Muscle of leg (tissue), 11 donors: ENCODE measurements around the gene KCNN4. TPM values are rescaled to one million over a fixed set of nuclear protein-coding genes. Genes with fewer than 3 reads are reported as not detected.

Experiments
- DNase-seq: peaks from one replicate; pipeline ENCODE4 v3.0.0; 2013
- H3K27ac ChIP-seq: one replicate; pipeline ENCODE4 v1.5.1; 2013; ENCODE audit warnings: mild to moderate bottlenecking, low read length, control low read depth
- H3K27me3 ChIP-seq: one replicate; pipeline ENCODE4 v1.6.1; 2013; ENCODE audit warnings: low read length; ENCODE audit not compliant: control insufficient read depth, insufficient read depth
- H3K36me3 ChIP-seq: one replicate; pipeline ENCODE4 v1.6.1; 2013; ENCODE audit warnings: low read length; ENCODE audit not compliant: control insufficient read depth, insufficient read depth
- H3K4me1 ChIP-seq: one replicate; pipeline ENCODE4 v1.6.1; 2013; ENCODE audit warnings: low read length; ENCODE audit not compliant: control insufficient read depth, insufficient read depth
- H3K4me3 ChIP-seq: one replicate; pipeline ENCODE4 v1.5.1; 2013; ENCODE audit warnings: low read length, control low read depth
- H3K9me3 ChIP-seq: replicated peaks from 2 replicates; pipeline ENCODE4 v1.6.1; 2013; ENCODE audit warnings: low read depth, low read length; ENCODE audit not compliant: control insufficient read depth
- WGBS: methylation state at CpG from one replicate; pipeline ENCODE4 v1.1.5; 2013; ENCODE audit warnings: missing lambda C conversion rate; ENCODE audit not compliant: insufficient coverage; 5-methylcytosine and 5-hydroxymethylcytosine counted together
- polyA plus RNA-seq, 8 donors: library from polyadenylated mRNA; unstranded; fragments of 120-200 nt; gene quantifications; one replicate each; pipeline versions ENCODE4 v1.2.1 to v1.2.3, GENCODE V29; 2013; ENCODE audit warnings: inconsistent platforms in 1 of 8, low replicate concordance in 1 of 8; ENCODE audit not compliant: insufficient read length in 8 of 8, insufficient read depth in 1 of 8
- total RNA-seq: library from RNA; stranded (reverse); fragments of 120-200 nt; gene quantifications from one replicate; pipeline ENCODE4 v1.2.4, GENCODE V29; 2013

The KCNN4 gene
- total and polyA plus RNA-seq, 9 donors, result 0.23 to 1.2 (median 0.69) TPM

DNA sequence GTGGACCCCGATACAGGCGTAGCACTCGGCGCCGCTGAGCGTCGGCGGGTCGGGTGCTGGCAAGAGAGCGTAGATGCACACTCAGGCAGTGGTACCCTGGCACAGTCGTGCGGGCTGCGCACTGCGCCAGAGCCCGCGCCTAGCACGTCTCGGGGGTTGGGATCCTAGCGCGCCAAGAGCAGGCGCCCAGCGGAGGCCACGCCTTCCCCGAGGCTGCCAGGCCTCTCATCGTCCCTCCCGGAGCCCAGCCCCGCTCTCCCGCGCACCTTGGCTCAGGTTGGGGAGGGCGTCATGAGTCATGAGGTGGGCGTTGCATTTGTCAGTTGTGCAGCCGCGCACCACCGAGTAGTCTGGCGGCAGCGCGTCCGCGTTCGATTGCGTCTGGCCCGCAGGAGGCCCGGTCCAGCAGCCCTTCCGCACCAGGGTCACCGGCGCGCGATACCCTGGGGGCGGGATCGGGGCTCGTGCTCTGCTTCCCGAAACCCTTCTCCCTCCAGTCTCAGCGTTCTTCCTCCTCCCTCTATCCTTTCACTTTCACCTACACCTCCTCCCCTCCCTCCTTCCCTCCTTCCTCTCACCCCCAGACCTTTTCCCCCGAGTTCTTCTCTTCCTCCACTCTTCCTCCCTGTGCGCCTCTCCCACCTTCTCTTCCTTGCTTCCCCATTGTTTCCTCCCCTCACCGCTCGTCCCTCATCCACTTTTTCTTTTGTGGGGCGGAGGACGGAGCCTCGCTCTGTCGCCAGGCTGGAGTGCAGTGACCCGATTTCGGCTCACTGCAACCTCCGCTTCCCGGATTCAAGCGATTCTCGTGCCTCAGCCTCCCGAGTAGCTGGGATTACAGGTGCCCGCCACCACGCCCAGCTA lies 18.0 kb upstream of the KCNN4 start:
- 5% methylated on average over 57 of the region's 70 CpGs for WGBS
- peaks cover 15% of the 10 kb centered on the region for H3K27me3 ChIP-seq
- peaks cover 7% of the 10 kb centered on the region for H3K4me1 ChIP-seq
- H3K36me3 ChIP-seq, result no peaks in the 10 kb centered on the region
- DNase-seq, result no peak
- H3K9me3 ChIP-seq, result no peaks in the 10 kb centered on the region
- H3K27ac ChIP-seq, result no peak overlapping the region
- peak overlapping the region; percentile 32 for H3K4me3 ChIP-seq

DNA sequence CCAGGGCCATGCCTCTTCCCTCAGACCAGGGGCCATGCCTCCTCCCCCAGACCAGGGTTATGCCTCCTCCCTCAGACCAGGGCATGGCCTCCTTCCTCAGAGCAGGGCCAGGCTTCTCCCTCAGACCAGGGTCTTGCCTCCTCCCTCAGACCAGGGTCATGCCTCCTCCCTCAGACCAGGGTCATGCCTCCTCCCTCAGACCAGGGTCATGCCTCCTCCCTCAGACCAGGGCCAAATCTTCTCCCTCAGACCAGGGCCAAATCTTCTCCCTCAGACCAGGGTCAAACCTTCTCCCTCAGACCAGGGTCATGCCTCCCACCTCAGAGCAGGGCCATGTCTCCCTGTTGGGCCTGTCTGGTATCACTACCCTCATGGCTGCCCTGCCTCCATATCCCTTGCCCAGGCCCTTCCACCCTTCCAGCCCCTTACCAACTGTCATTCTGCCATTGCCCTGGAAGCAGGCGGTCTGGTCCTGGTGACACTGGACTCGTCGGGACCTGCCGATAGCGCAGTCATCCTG lies 17.3 kb upstream of the KCNN4 start:
- 34% methylated on average over 5 of the region's 5 CpGs for WGBS
- Histone ChIP-seq H3K4me3 (peak overlapping the region; percentile 32), H3K27me3 (peaks cover 18% of the 10 kb centered on the region), H3K4me1 (peaks cover 7% of the 10 kb centered on the region), H3K27ac (no peak overlapping the region), H3K36me3 (no peaks in the 10 kb centered on the region), H3K9me3 (no peaks in the 10 kb centered on the region)
- DNase-seq, result no peak

DNA sequence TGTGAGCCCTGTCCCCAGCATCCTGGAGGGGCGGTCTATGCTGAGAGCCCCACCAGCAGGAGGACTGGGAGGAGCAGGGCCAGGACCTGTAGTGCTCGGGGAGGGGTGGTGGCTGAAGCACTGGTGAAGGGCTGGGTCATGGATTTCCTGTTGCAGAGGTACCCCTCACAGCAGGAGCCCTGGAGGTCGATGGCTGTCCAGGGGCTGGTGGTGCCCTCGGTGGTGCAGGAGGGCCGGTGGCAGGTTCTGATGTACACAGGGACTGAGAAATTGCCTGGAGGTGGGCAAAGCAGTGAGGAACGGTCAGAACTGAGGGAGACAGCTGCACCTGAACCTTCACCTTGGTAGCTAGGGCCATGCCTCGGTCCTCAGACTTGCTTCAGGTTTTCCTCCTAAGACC lies 16.8 kb upstream of the KCNN4 start:
- no peaks in the 10 kb centered on the region for H3K36me3 ChIP-seq
- H3K9me3 ChIP-seq, result no peaks in the 10 kb centered on the region
- H3K4me3 ChIP-seq, result no peak overlapping the region
- WGBS, result 78% methylated on average over 6 of the region's 7 CpGs
- peaks cover 18% of the 10 kb centered on the region for H3K27me3 ChIP-seq
- no peak overlapping the region for H3K27ac ChIP-seq
- H3K4me1 ChIP-seq, result peaks cover 7% of the 10 kb centered on the region
- no peak for DNase-seq

DNA sequence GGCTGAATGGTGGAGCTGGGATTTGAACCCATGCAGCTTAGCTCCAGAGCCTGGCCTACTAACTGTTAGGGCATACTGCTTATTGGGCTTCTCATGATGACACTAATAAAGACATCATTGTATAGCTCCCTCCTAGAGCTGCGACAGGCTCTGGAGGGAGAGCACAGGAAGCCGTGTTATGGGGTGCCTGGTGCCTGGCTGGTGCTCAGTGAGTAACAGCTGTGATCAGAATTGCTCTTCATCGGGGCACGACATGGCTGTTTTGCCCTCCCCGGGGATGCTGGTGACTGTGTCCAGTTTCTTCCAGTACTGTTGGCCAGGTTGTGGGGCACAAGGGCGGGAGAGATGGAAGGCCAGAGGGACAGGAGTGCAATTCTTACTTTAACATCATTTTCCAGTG lies 16.3 kb upstream of the KCNN4 start:
- Histone ChIP-seq H3K36me3 (no peaks in the 10 kb centered on the region), H3K4me1 (peaks cover 7% of the 10 kb centered on the region), H3K27ac (no peak overlapping the region), H3K9me3 (no peaks in the 10 kb centered on the region), H3K4me3 (no peak overlapping the region), H3K27me3 (peaks cover 18% of the 10 kb centered on the region)
- DNase-seq, result no peak
- WGBS, result 41% methylated on average over 3 of the region's 6 CpGs

DNA sequence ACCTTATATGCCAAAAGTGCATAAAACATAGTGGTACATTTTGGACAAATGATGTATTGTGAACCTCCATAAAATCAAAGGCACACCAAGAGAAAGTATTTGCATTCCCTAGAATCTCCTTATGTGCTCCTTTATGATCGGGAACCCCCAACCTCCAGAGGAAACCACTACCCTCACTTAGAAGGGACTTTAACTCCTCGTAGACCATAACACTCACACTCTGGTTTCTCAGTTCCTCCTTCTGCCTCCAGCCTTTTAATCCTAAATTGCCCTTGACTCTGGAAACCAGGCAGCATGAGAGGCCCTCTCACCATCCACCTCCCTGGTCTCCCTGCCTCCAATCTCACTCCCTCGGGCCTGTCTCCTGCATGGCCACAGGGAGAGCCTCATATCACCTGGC lies 9.8 kb upstream of the KCNN4 start:
- no peak overlapping the region for H3K27ac ChIP-seq
- H3K4me1 ChIP-seq, result no peaks in the 10 kb centered on the region
- 19% methylated on average over 2 of the region's 3 CpGs for WGBS
- H3K27me3 ChIP-seq, result peaks cover 3% of the 10 kb centered on the region
- H3K36me3 ChIP-seq, result no peaks in the 10 kb centered on the region
- no peak overlapping the region for H3K4me3 ChIP-seq
- no peak for DNase-seq
- no peaks in the 10 kb centered on the region for H3K9me3 ChIP-seq

DNA sequence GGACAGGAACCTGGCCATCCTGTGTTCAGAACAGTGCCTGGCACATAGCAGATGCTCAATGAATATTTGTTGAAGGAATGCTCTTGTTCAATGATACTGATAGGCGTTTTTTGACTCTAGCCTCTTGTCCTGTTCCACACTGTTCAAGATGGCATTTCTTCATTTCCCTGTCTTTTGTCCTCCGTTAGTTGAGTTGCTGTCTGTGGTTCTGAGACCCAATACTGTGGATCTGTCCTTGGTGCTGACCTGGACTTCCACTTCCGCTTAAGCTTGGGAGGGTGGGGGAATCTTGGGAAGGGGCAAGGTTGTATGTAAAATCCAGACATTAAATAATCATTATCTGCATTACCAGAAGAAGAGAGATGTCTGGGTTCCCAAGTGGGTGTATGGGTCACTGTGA lies 8.3 kb upstream of the KCNN4 start:
- Histone ChIP-seq H3K27ac (no peak overlapping the region), H3K36me3 (no peaks in the 10 kb centered on the region), H3K27me3 (peaks cover 3% of the 10 kb centered on the region), H3K9me3 (no peaks in the 10 kb centered on the region), H3K4me1 (peaks cover 2% of the 10 kb centered on the region), H3K4me3 (no peak overlapping the region)
- peak; percentile 50 for DNase-seq
- WGBS, result no CpG with 5 or more reads among the region's 3 CpGs

DNA sequence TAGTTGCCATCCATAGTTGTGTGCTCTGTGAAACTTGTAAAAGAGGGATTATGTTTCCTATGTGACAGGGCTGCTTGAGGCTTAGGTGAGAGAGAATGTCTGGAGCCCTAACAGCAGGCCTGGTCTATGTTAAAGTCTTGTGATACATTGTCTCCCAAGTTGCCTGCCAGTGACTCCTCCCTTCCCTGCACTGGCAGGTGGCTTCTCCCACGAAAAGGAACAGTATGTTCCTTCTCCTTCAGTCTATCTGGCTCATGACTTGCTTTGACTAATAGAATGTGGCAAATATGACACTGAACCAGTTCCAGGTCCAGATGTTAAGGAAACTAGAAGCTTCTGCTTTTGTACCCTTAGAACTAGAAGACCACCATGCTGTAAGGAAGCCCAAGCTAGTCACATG lies 5.9 kb upstream of the KCNN4 start:
- Histone ChIP-seq H3K4me1 (peaks cover 2% of the 10 kb centered on the region), H3K27ac (no peak overlapping the region), H3K9me3 (no peaks in the 10 kb centered on the region), H3K36me3 (no peaks in the 10 kb centered on the region), H3K4me3 (no peak overlapping the region), H3K27me3 (peaks cover 2% of the 10 kb centered on the region)
- no peak for DNase-seq
- 20% methylated on average over 1 of the region's 1 CpG for WGBS

DNA sequence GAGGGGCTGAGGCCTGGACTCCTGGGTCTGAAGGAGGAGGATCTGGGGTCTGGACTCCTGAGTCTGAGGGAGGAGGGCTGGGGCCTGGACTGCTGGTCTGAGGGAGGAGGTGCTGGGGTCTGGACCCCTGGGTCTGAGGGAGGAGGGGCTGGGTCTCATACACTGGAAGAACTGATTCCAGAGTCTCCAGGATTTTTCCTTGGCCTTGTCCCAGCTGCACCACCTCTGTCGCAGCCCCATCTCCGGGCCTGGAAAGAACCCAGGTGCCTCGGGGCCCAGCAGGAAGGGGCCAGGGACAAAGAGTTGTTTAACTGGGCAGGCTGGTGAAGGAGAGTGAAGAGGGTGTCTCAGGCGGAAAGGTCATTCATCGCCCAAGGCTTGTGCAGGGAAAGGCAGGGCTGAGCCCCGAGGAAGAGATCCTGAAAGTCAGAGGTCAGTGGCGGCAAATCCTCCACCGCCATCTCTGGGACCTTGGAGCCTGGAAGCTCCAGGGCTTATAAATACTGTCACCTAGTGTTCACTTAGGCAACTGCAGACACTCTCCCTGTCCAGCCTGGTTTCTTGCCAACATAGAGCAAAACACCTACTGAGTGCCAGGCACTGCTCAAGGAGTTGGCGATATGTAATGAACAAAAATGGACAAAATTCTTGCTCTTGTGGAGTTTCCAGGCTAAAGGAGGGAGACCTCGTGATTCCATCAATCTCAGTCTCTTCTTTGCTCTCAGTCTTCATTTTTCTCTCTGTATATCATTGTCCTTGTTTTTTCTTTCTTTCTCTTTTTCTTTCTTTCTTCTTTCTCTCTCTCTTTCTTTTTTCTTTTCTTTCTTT lies 4.4 kb upstream of the KCNN4 start:
- Histone ChIP-seq H3K27me3 (peaks cover 2% of the 10 kb centered on the region), H3K4me3 (no peak overlapping the region), H3K36me3 (no peaks in the 10 kb centered on the region), H3K9me3 (no peaks in the 10 kb centered on the region), H3K4me1 (peaks cover 4% of the 10 kb centered on the region), H3K27ac (no peak overlapping the region)
- peak; percentile 75 for DNase-seq
- 12% methylated on average over 9 of the region's 10 CpGs for WGBS

DNA sequence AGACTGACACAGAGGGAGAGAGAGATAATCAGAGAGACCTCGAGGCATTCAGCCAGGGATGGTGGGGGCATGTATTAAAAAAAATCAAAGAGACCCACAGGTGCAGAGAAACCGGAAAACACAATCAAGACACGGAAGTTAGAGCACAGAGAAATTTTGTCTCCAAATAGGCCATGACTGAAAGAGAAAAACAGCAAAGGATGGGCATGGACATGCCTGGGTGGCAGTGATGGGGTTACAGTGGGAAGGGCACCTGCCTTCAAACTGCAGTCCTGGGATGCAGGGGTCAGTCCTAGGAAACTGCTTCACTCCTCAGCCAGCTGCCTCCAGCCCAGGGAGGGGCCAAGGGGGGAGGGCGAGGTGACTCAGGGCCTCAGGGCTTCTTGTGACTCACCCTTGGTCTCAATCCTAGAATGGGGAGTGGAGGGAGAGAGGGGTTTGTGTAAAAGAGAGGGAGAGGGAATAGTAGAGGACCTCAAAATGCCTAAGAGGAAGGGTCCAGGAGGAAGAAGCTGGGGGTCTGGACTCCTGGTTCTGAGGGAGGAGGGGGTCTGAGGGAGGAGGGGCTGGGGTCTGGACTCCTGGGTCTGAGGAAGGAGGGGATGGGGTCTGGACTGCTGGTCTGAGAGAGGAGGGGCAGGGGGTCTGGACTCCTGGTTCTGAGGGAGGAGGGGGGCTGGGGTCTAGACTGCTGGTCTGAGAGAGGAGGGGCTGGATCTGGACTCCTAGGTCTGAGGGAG lies 3.6 kb upstream of the KCNN4 start:
- no peak overlapping the region for H3K27ac ChIP-seq
- H3K9me3 ChIP-seq, result no peaks in the 10 kb centered on the region
- H3K4me3 ChIP-seq, result no peak overlapping the region
- peaks cover 4% of the 10 kb centered on the region for H3K4me1 ChIP-seq
- DNase-seq, result peak; percentile 48
- 68% methylated on average over 3 of the region's 4 CpGs for WGBS
- H3K36me3 ChIP-seq, result no peaks in the 10 kb centered on the region
- peaks cover 2% of the 10 kb centered on the region for H3K27me3 ChIP-seq

DNA sequence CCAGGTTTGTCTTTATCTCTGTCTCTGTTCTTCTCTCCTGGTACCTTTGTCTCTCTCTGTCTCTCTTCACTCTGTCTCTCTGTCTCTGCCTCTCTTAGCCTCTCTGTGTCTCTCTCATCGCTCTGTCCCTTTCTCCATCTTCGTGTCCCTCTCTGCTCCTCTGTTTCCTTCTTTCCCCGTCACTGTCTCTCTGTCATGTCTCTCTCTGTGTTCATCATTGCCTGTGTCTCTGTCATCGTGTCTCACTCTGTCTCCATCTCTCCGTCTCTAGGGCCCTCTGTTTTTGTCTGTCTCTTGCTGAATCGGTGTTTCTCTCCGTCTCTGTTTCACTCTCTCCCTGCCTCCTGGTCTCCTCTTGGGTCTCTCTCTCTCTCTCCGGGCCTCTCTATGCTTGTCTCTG lies 2.9 kb upstream of the KCNN4 start:
- Histone ChIP-seq H3K27me3 (peaks cover 2% of the 10 kb centered on the region), H3K36me3 (no peaks in the 10 kb centered on the region), H3K27ac (no peak overlapping the region), H3K4me3 (no peak overlapping the region), H3K4me1 (peaks cover 4% of the 10 kb centered on the region), H3K9me3 (no peaks in the 10 kb centered on the region)
- WGBS, result 84% methylated on average over 8 of the region's 8 CpGs
- DNase-seq, result no peak
